GM21529 (cell line): ENCODE results near the gene RASGEF1C.

Experiments
- ATAC-seq: cut with Tn5 transposase; IDR thresholded peaks from one replicate; pipeline ENCODE4 v1.9.1; 2021; ENCODE audit not compliant: unreplicated experiment

RASGEF1C gene

DNA sequence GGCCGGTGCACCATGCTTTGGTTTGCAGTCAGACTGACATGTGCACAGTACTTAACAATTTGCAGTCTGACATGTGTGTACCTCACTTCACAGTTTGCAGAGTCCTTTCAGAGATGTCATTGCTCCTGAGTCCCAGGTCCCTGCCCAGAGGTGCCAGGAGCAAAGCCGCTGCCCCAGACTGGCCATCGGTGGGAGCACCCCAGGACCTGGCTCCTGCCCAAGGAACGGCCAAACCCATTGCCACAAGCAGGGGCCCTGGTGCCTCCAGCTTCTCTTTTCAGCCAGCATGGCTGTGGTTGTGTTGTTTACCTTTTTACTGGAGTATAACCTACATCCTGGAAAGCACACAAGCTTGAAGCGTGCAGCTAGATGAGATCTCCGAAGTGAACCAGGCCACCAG is 28.6 kb downstream of the RASGEF1C start:
- ATAC-seq, result no peak

DNA sequence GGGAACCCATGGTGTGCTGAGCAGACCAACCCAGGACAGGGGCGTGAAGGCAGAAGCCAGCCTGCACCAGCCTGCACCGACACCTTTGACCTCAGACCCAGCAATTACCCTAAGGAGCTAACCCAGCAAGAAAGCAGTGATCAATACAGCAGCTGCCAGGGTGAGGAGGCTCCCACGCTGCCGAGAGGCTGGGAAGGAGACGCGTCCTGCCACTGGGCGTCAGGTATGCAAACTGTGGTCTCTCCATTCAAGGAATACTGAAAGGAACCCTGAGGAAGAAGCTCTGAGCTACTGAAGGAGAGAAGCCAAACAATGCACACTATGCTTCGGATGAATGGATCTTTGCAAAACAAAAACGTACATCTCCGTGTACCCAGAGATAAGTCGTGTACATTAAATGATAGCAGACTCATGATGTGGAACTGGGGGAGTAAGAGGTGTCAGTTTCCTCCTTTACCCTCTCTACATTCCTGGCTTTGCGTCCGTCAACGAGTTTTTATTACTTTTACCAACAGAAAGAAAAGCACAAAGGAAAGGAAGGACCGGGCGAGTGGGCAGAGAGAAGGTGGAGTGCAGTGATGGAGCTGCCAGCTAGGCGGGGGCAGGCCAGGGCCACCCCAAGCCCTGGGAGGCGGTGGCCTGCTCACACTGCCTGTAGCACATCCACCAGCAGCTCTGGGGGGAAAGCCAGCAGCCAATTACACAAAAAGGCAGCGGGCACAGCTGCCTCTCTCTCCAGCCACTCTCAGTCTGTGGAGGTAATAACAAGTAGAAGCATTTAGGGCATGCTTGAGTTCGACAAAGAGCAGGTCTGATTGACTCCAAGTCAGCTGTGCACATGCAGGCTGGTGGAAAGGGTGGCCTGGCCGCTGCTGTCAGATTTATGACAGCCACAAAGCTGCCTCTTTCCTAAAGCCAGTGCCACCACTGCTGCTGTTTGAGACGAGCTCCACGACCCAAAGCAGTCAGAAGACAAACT is 29.3 kb downstream of the RASGEF1C start:
- ATAC-seq, result no peak

- no peak for ATAC-seq
Measured at GRCh38 chr5:180178531-180179441, 30.2 kb downstream of the RASGEF1C start.

- no peak for ATAC-seq
Measured at GRCh38 chr5:180176191-180176590, 32.8 kb downstream of the RASGEF1C start.

GRCh38 chr5:180175015-180175431 is 34.0 kb downstream of the RASGEF1C start:
- ATAC-seq, result no peak

- no peak for ATAC-seq
Measured at GRCh38 chr5:180174587-180174972, 34.4 kb downstream of the RASGEF1C start.

GRCh38 chr5:180173875-180174586 is 35.0 kb downstream of the RASGEF1C start:
- ATAC-seq, result no peak

- no peak for ATAC-seq
Measured at GRCh38 chr5:180173198-180173544, 35.8 kb downstream of the RASGEF1C start.

DNA sequence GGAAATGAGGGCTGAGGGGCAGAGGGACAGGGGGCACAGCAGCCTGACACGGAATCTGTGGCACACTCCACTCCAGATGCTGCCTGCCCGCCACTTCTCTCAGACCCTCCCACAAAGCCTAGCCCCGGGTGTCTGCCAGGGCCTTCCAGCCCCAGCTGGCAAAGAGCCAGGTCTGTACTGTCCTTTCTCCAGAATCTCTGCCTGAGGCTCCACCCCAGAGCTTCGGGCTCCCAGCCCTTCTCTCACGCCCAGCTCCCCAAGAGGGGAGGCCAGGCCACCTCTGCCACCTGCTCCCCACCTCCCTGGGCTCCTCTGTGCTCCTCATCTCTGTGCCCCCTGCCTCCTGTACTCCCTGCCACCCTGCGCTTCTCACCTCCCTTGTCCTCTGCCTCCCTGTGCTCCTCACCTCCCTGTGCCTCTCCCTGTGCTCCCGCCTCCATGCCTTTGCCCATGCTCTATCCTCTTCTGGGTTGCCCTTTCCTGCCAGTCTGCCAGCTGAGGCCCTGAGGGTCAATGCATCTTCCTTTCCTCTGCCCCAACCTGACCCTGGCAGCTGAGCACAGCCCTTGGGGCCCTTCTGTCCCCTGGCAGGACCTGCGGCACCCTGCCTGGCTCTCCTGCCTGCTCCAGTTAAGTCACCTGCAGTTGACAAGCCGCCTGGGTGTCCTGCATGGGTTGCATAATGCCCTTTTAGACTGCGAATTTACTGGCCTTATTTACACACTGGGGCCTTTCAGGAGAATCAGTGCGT is 36.4 kb downstream of the RASGEF1C start:
- no peak for ATAC-seq

GRCh38 chr5:180171568-180172094 is 37.4 kb downstream of the RASGEF1C start:
- no peak for ATAC-seq

GRCh38 chr5:180170810-180171567 is 38.0 kb downstream of the RASGEF1C start:
- ATAC-seq, result no peak

DNA sequence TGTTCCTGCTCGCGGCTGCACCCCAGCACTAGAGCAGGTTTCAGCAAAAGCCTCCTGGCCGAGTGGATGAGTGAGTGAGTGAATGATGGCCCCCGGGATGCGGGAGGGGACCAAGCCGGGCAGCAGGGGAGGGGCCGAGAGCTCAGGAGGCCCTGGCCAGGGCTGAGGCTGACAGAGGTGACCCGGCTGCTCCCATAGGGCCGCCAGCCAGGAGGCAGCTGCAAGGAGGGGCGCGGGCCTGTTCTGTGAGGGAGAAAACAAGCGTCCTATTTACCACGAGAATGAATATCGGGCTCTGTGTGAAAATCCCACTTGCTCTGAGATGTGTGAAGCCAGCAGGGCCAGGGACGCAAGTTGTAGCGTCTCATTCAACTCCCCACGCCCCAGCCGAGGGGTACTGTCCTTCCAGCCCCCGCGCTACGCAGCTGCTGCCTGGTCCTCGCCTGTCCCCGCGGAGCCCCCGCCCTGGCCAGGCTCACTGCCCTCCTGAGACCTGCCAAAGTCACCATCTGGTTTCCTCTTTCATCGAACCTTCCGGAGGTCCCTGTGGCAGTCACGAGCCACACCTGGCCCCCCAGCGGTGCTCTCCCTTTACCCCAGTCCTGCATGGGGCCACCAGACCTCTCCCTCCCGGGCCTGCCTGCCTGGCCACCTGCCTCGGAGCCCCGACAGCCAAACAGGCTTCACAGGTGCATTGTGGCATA is 38.8 kb downstream of the RASGEF1C start:
- ATAC-seq, result no peak

DNA sequence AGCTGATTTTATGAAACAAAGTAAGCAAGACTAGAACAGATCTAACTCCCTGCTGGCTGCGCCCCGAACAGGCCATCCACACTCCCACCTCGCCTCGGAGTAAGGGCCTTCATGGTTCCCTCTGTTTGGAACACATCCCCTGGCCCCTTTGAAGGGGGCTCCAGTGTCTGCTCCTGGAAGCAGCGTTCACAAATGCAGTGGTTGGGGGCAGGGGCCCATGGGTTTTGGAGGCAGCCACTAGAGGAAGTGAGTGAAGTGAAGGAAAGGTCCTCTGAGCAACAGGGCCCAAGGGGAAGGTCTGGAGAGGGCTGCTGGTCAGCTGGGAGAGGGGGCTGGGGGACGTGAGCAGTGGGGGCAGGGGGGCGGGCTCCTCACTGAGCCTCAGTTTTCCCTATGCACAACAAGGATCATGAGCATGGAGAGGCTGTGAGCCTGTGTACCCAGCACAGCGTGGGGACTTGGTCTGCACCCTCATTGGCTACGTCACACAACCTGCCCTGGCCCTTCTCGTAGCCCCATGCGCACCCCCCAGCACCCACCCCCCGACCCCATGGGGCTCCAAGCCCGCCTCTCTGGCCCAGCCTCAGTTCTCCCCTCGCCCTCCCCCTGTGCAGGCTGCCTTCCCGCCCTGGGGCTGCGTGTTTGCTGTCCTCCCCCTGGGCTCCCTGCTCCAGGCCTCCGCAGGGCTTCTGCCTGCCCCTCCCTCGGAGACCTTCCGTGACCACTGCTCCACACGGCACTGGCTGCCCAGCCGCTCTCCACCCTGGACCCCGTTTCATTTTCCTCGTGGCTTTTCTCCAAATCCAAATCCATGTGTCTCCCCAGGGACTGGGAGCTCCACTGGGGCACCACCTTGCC is 39.5 kb downstream of the RASGEF1C start:
- no peak for ATAC-seq

DNA sequence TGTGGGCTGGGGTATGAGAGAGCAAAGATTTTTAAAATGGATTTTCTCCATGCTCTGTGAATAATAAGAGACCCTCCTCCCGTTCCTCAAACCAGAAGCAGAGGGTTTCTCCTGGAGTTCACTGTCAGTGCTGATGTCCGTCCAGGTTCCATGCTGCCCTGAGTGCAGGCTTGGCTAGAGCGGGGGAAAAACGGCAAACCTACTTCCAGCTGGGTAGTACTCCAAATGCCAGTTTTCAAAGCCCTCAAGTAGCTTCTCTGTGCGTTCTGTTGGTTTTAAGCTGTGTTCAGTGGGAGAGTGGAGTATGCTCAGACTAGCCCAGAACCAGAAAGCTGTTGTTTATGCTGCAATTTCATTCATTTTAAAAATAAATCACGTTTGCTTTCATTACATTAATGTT is 40.3 kb downstream of the RASGEF1C start:
- no peak for ATAC-seq

- no peak for ATAC-seq
Measured at GRCh38 chr5:180166176-180166575, 42.8 kb downstream of the RASGEF1C start.

GRCh38 chr5:180162304-180162661 is 46.7 kb downstream of the RASGEF1C start:
- ATAC-seq, result no peak

GRCh38 chr5:180161420-180162303 is 47.3 kb downstream of the RASGEF1C start:
- ATAC-seq, result no peak
